ENCODE measurements around the gene ARFGEF2. TPM values are rescaled to one million over a fixed set of nuclear protein-coding genes. Genes with fewer than 3 reads are reported as not detected.
A peak's percentile ranks its signal among the peaks of the same experiment; 100 is the strongest.

The ARFGEF2 gene
- total RNA-seq, 1 experiment from 2014 or later, result 22.2 TPM

GRCh38 chr20:48949304-48950170 is 28.0 kb downstream of the ARFGEF2 start:
- BruUV-seq (replicated peaks), result no TSS peak
- DNase-seq (ENCODE audit: low read depth, low spot score) (no peak), ATAC-seq (0 out of 2 replicates have a peak, but pooled peaks have one; percentile 35)
- Histone ChIP-seq H3K9ac (ENCODE audit: low read length) (no peak overlapping the region), H3K9me2 (ENCODE audit: insufficient read depth) (no peaks in the 10 kb centered on the region), H2AFZ (ENCODE audit: low read depth, low read length, poor library complexity, severe bottlenecking) (no peak overlapping the region), H3K27me3 (ENCODE audit: insufficient read depth, low read length) (no peaks in the 10 kb centered on the region), H3K27ac (ENCODE audit: low read depth, low read length) (no peak overlapping the region), H3K79me2 (ENCODE audit: insufficient read depth, low read length) (peaks cover 18% of the 10 kb centered on the region), H4K20me1 (ENCODE audit: insufficient read depth) (no peaks in the 10 kb centered on the region; the same call in 1 of the 2 replicates), H3K36me3 (ENCODE audit: control insufficient read depth in 1 of 2, insufficient read depth in 2 of 2, low read length in 2 of 2) (peaks cover 16 to 21% of the 10 kb centered on the region in 2 experiments; a peak in 3 of 4 replicates), H3K9me3 (ENCODE audit: control insufficient read depth in 1 of 2, insufficient read depth in 1 of 2, low read depth in 1 of 2, low read length in 2 of 2) (no peaks in the 10 kb centered on the region), H3K4me2 (ENCODE audit: low read length) (no peak overlapping the region), H3K4me1 (ENCODE audit: control insufficient read depth in 1 of 2, insufficient read depth in 2 of 2, low read length in 2 of 2) (peaks cover 15 to 22% of the 10 kb centered on the region in 2 experiments), H3K4me3 (replicated peaks in 1 of 2; ENCODE audit: low read depth in 1 of 2, low read length in 2 of 2) (no peak overlapping the region)
- ChIA-PET CTCF (no interaction called here), POLR2A (no interaction called here), RAD21 (ENCODE audit: low non-redundant PET in 1 of 2, low total read pairs in 2 of 2, uncharacterized antibody in 2 of 2, unreplicated experiment in 2 of 2) (no interaction called here)
- intact Hi-C loops (cut with micrococcal nuclease), result no loop called here
- TF ChIP-seq, protein P1, sequence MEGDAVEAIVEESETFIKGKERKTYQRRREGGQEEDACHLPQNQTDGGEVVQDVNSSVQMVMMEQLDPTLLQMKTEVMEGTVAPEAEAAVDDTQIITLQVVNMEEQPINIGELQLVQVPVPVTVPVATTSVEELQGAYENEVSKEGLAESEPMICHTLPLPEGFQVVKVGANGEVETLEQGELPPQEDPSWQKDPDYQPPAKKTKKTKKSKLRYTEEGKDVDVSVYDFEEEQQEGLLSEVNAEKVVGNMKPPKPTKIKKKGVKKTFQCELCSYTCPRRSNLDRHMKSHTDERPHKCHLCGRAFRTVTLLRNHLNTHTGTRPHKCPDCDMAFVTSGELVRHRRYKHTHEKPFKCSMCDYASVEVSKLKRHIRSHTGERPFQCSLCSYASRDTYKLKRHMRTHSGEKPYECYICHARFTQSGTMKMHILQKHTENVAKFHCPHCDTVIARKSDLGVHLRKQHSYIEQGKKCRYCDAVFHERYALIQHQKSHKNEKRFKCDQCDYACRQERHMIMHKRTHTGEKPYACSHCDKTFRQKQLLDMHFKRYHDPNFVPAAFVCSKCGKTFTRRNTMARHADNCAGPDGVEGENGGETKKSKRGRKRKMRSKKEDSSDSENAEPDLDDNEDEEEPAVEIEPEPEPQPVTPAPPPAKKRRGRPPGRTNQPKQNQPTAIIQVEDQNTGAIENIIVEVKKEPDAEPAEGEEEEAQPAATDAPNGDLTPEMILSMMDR (IDR thresholded peaks at IDR 0.05 in 2 of 3, conservative IDR thresholded peaks at IDR 0.05 in 1 of 3; ENCODE audit: borderline replicate concordance in 1 of 3, insufficient read depth in 1 of 3, low read depth in 2 of 3, low read length in 2 of 3), result peak in 2 of 3 experiments; percentile 21 to 37; a peak in 3 of 6 replicates
- no peak for TF ChIP-seq YY1 (IDR thresholded peaks at IDR 0.05; ENCODE audit: extremely low read depth, insufficient replicate concordance, low read depth, low read length)
- TF ChIP-seq SP1 (IDR thresholded peaks at IDR 0.05; ENCODE audit: low read depth), result no peak

DNA sequence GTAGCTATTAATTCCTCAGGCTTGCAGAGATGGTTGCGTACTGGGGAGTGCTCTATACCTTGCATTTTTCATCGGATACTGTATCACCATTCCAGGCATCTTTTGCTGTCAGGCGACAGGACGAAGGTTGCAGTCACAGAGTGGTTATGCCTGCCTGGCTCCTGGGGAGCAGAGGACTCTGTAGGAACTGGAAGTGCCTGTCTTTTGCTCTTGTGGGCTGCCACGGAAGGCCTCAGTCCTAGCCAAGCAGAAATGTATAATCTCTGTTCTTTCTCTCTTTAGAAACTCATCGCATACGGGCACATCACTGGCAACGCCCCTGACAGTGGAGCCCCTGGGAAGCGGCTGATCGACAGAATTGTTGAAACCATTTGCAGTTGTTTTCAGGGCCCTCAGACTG is 29.5 kb downstream of the ARFGEF2 start:
- no TSS peak for BruUV-seq (replicated peaks)
- Histone ChIP-seq H3K4me3 (replicated peaks in 1 of 2; ENCODE audit: low read depth in 1 of 2, low read length in 2 of 2) (no peak overlapping the region), H3K27ac (ENCODE audit: low read depth, low read length) (no peak overlapping the region), H3K9ac (ENCODE audit: low read length) (no peak overlapping the region), H3K79me2 (ENCODE audit: insufficient read depth, low read length) (peaks cover 18% of the 10 kb centered on the region), H3K9me3 (ENCODE audit: control insufficient read depth in 1 of 2, insufficient read depth in 1 of 2, low read depth in 1 of 2, low read length in 2 of 2) (no peaks in the 10 kb centered on the region), H3K9me2 (ENCODE audit: insufficient read depth) (no peaks in the 10 kb centered on the region), H2AFZ (ENCODE audit: low read depth, low read length, poor library complexity, severe bottlenecking) (no peak overlapping the region), H4K20me1 (ENCODE audit: insufficient read depth) (no peaks in the 10 kb centered on the region; the same call in 1 of the 2 replicates), H3K27me3 (ENCODE audit: insufficient read depth, low read length) (no peaks in the 10 kb centered on the region), H3K4me1 (ENCODE audit: control insufficient read depth in 1 of 2, insufficient read depth in 2 of 2, low read length in 2 of 2) (peaks cover 6 to 7% of the 10 kb centered on the region in 2 experiments; a peak in 3 of 4 replicates), H3K36me3 (ENCODE audit: control insufficient read depth in 1 of 2, insufficient read depth in 2 of 2, low read length in 2 of 2) (peaks cover 16 to 24% of the 10 kb centered on the region in 2 experiments; a peak in 3 of 4 replicates), H3K4me2 (ENCODE audit: low read length) (no peak overlapping the region)
- ATAC-seq (no peak), DNase-seq (ENCODE audit: low read depth, low spot score) (no peak)
- ChIA-PET POLR2A (no interaction called here), CTCF (no interaction called here), RAD21 (ENCODE audit: low non-redundant PET in 1 of 2, low total read pairs in 2 of 2, uncharacterized antibody in 2 of 2, unreplicated experiment in 2 of 2) (no interaction called here)
- intact Hi-C loops (cut with micrococcal nuclease), result no loop called here
- no peak for TF ChIP-seq ELF1 (IDR thresholded peaks at IDR 0.05; ENCODE audit: borderline replicate concordance, low read depth)
- no peak for TF ChIP-seq SIN3A (IDR thresholded peaks at IDR 0.05; ENCODE audit: low read depth)
- TF ChIP-seq JUND (IDR thresholded peaks at IDR 0.05), result no peak
- no peak for TF ChIP-seq MAX (IDR thresholded peaks at IDR 0.05)
- TF ChIP-seq TCF7L2 (IDR thresholded peaks at IDR 0.05; ENCODE audit: borderline replicate concordance, extremely low read depth, insufficient read depth, insufficient read length), result no peak
- no peak for TF ChIP-seq ZBTB33 (IDR thresholded peaks at IDR 0.05; ENCODE audit: extremely low read depth, insufficient replicate concordance, low read length)
- no peak for TF ChIP-seq POLR2AphosphoS5 (IDR thresholded peaks at IDR 0.05; ENCODE audit: low read depth, low read length)
- no peak for TF ChIP-seq SP1 (IDR thresholded peaks at IDR 0.05; ENCODE audit: low read depth)
- TF ChIP-seq YY1 (IDR thresholded peaks at IDR 0.05; ENCODE audit: extremely low read depth, insufficient replicate concordance, low read depth, low read length), result no peak
- no peak for TF ChIP-seq ZFX (IDR thresholded peaks at IDR 0.05)
- TF ChIP-seq FOSL1 (IDR thresholded peaks at IDR 0.05; ENCODE audit: low read depth), result no peak
